NCI-H1694 (cell line): ENCODE results near the gene SMCO3.

Experiments used
- DNase-seq: peaks from one replicate; lab custom pipeline; 2025; lab: John Stamatoyannopoulos, UW

SMCO3 gene

DNA sequence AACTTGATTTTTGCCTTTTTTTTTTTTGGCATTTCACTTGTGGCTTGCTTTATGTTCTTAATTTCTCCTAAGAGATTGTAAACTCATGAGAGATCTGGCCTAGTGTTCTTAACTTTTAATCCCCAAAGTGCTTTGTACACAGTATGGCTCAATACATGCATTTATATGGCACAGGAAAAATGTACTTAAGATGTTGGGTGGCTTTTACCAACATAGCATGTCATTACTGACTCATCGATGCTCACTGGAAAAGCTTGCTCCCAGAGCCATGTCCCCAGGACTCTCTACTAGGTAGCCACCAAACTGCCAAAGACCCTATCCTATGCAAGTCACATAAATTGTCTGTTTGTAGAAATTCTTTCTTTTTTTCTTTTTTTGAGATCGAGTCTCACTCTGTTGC, 13.1 kb upstream of the SMCO3 start:
- no peak for DNase-seq

DNA sequence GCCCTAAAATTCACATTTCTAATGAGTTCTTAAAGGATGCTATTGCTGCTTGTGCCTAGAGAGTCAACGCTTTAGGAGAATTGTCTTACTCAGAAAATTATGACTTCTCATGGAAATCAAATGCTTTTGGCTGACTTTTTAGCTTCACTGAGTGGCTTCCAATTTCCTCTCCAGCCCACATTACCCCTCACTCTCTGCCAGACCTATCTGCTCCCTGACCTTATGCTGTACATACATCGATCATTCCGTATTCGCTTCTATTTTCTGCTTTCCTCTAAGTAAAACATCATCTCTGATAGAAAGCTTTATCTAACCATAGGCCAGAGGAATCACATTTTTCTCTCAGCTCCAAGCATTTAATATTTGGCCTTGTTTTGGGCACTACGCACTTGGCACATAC, 12.5 kb upstream of the SMCO3 start:
- DNase-seq: no peak

DNA sequence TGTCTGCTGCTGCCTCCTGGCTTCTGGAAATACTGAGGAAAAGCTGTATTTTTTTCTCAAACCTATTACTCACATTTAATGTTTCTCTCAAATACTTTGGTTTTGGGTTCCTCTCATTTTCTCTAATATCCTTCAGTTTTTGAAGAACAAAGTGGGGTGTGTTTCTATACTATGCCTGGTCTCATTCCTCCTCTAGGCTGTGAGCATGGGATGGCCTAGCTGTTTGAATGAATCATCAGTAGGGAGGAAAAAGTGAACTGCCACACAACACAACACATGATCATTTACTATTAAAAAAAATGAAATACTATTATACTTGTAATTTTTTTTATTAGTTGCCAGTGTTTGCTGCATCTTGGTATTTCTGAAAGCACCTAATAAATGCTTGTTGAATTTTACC, 11.3 kb upstream of the SMCO3 start:
- no peak for DNase-seq

DNA sequence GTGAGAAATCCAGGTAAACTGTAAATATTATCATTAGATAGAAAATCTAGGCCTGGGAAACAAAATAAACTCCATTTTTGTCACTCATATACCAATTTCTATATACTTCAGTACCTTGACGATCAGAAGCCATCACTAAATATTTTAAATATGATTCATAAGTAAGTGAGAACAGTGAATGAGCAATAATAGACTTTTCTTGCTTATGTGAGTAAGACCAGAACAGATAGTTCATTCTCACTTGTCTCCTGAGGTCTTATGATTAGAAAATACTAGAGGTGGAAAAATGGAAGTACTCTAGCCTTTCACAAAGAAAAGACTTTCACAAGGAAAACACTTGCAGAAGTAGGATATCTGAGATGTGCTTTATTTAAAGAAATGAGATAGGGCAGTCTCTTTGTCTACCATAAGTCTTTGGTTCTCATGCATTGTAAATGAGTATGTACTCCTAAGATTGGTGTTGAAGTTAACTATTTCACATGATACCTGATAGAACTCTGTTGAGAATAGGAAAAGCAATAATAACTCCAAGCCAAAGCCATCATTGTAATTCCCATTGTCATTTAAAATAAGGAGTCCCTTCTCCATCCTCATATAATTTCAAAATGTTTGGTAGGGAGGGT, 10.1 kb upstream of the SMCO3 start:
- no peak for DNase-seq

DNA sequence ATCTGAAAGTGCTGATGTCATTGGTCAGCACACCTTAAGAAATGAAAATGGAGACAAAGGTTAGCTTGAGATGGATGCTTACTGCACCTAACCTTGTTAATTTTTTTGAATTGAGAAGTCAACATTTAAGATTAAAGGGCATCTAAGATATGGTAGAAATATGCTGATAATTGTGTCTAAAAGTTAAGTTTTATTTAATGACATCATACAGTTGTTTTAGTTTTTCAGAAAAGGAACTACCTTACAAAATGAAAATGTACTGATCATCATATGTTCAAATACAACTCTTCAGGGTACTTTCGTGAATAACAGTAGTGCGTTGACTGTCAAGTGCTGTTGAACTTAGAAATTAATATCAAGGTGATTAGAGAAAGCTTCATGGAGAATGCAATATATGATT, 2.5 kb downstream of the SMCO3 start:
- DNase-seq: no peak

DNA sequence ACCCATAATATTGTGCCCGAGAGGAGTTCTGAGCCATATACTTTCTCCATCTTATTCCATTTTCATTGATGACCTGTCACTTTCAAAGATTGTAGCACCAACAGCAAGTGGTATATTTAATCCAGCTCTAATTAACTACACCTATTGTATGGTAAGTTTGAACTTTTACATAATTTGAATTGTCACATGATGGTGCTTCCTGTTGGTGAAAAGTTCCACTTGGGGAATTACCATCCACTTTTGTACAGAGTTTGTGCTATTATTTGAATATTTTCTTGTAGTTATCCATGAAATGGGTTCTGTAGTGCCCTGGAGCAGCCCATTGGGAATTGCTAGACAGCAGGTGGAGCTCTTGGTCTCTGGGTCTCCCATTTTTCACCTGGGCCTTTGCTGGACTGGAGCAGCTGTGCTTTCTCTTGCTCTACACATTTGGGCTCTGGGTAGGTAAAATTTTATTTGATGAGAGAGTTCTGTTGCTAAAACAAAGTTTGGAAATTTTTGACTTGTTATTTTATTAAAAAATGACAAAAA, 3.0 kb downstream of the SMCO3 start:
- DNase-seq: peak; percentile 22

DNA sequence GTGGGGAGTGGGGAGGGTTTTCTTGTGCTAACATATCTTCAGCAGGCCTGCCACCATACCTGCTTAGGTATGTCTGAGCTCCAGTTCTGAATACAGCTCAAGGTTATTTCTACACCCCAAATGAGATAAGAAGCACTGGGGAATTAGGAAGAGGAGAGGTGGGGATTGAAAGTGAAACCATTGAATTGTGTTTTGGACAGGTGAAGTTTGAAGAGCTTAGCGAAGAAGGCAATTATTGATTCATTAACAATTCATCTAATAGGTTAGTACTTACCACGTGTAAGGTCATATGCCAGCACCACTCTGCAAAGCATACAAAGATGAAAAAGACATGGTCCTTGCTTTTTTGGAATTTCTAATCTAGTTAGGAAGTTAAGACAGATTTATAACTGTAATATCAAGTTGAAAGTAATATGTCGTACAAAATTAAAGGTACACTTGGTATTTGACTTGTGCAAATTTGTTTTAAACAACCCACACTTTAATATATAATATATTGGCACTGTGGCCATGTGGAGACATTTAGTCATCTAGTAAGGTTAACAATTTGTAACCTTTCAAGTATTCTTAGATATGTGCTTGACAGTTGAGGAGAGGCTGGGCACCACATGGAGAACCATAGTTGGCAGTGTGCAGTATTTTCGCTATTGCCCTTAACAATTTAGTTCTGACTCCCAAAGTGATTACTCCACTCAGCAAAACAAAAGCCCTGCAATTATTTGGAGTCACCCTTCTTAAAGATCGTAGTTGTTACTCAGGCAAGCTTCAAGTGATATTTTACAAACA, 3.6 kb downstream of the SMCO3 start:
- DNase-seq: no peak

DNA sequence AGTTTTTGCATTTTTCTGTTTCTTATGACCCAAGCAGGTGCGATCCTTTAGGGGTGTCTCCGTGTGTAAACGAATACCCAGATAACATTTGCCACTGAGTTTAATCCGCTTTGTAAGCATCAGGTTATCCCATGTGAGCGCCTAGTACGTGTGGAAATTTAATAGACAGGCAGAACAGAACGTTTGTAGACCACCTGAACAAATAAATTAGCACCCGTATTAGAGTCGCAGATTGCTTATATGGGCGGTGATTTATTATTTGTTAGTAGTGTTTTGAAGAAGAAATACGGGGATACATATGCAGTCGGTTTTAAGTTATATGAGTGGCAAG, 10.2 kb downstream of the SMCO3 start:
- no peak for DNase-seq

DNA sequence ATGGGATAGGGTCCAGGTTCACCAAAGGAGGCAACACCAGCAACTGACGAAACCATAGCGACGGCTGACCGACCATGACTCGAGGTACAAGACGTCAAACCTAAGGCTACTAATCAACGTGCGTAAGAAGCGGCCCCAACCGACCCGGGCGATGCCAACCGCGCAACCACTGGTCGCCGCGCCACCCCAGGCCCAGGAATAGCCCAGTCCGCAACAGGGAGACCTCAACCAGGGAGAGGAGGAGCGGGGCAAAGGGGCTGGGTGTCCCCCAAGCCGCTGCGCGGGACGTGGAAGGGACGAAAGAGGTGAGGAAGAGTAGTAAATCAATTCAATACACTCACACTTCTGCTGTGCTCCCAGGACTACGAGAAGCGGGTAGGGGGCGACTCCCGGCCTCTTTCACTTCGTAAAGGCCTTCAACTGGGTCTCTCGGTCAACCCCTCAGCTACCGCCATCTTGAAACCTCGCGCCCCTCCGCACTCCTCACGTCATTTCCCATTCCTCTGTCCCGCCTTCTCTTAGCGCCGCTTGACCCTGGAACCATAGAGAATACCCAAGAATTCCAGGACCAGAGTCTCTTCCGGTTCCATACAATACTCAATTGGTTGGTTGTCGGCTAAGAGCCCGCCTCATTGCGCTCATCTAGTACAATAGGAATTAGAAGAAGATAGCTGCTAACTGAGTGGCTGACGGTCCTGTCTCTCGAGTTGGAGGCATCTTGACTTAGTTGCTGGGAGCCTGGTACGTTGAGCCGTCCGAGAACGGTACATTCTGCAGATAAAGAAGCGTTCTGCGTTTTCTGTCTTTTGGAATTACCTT, 10.8 kb downstream of the SMCO3 start, which contains the start of the genes C12orf60 and WBP11:
TSS of gene C12orf60 (plus strand) at position 660 of the 819 bp plus-strand sequence. CDS start 19,266 bp downstream, outside the sequence.
TSS of gene WBP11 (minus strand) at position 468 of the 819 bp plus-strand sequence. CDS start 2,095 bp downstream, outside the sequence.
- DNase-seq: peak; percentile 100

DNA sequence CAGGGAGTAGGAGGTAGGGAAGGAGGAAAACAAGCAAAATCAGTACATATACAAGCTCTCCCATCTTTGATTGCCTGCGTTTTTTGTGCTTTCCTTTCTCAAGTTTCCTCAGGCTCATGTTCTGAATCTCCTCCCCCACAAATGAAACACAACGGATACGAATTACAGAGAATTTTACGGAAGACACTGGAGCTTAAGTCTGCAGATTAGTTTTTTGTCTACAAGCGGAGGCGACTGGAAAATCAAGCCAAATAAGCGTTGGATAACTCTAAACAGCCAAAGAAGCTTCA, 11.3 kb downstream of the SMCO3 start:
- DNase-seq: no peak

DNA sequence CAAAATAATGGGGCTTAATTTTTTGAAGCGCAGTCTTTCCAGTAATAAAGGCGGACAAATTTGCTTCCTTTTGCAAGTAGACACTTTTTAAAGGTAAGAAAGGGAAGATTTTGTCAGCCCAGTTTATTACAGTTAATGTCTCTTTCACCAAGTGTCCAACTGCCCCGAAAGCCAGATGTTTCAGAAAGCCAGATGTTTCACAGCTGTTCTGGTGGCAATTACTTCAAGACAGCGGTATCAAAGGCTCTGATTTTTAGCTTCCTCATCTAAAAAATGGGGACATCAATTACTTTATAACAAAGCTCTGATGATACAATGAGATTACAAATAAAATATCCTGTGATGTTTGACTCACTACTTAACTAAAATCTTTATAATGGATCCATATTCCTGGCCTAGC, 11.7 kb downstream of the SMCO3 start:
- DNase-seq: no peak

DNA sequence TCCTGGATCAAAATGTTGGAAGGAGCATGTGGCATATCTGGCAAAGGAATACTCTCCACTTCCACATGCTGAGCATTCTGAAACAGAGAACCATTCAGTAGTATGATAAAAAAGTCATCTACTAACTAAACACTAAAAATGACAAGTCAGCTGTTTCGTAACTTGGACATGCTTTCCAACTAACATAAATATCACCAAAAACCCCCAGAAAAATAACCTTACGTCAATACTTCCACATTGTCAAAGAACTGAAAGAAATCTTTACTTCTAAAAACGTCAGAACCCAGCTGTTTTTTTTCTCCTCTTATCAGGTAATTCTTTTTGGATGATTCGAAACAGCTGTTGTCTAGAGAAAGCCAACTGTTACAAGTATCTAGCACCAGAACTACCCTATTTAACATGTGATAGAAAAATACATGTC, 18.9 kb downstream of the SMCO3 start:
- no peak for DNase-seq

DNA sequence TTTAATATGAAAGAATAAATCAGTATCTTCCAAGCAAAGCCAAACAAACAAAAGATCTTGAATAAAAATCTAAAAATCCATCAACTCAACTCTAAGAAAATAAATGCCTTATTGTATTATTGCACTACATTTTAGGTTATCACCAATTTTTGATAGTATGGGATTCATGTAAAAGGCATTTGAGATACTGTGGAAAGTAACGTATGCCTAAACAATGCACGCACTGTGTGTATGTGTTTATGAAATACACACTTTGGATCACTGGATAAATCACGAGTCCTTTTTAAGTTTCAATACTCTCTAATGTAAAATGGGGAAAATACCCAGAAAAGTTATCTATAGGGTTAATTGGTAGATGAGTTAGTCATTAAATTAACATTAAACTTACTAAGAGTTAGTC, 28.4 kb downstream of the SMCO3 start:
- DNase-seq: no peak

DNA sequence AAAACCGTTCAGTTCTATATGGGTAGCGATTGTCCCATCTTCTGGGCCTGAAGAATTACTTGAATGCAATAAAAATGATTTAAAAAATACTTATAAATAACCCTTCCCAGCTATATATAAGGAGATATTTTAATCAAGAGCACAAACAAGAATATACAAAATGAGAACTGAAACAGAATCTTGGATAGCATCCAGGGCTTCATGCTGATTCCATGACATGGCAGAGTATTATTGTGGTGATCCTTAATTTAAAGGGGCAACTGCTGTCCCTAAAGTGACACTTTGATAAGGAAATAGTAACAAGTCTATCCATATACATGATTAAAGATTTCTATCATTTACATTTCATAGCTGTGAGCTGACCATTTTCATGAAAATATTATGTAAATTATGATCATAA, 29.5 kb downstream of the SMCO3 start:
- no peak for DNase-seq

DNA sequence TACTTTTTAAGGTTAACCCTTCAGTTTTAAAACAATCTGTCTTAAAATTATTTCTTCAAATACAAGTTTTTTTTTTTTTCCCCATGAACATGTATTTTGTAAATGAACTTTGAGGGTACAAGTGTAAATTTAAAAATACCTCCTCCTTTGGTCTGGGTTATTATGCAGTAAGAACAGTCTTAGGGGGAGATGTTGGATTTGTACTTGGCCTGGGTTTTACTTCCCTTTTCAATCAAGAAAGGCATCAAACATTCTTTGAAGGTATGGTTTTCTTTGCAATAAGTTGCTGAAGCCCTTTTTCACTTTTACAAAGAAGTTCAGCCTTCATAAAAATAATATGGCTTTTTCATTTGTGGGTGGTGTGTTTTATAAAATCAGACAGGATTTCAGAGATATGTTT, 31.2 kb downstream of the SMCO3 start:
- DNase-seq: no peak

DNA sequence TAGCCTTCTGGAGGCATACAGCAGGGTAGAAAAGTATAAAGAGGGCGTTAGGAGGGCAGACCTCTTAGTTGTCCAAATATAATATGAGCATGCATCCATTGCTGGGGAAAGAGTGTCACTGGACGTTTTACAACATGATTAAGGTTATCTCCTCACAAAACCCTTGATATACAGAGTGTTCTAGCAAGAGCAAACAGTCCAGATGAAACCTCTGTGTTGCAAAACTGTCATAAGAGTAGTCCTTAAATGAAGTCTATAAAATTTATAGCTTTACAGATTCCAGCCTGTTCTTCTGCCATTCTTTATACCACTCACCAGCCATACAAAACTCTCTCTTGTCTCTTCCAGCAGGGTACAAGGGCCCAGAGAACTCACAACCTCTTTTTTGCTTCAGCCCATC, 32.4 kb downstream of the SMCO3 start:
- DNase-seq: no peak

DNA sequence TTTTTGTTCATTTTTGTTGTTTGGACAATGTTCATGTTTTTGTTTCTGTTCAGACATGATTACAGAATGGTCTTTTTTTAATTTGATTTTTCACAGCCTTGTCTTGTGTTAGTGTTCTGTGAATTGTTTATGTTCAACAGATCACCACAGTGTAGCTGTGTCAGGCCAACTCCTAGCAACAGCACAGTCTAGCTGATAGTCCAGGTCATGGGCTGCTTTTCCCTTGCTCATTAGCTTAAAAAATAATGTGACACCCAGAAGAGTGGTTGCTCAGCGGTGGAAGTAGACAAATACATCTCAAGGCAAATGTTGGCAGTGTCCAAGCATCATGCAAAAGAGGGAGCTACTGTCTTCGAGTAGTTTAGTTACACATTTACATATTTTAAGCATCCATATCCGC, 33.1 kb downstream of the SMCO3 start:
- no peak for DNase-seq

DNA sequence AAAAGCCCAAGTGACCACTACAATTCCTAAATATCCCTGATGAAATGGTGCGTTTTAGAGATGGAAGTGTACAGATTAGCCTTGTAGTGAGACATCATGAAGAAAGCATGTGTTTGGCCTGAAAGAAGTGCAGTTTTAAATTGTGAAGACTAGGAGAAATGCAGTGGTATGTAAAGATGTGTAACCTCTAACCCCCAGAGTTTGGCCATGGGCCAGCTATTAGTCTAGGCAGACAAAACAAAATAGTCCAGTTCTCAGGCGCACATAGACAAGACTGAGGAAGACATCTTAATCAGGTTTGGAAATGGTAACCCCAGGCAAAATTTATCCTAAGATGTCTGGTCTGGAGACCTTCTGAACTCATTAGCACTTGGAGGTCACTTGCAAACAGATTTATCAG, 34.1 kb downstream of the SMCO3 start:
- no peak for DNase-seq

DNA sequence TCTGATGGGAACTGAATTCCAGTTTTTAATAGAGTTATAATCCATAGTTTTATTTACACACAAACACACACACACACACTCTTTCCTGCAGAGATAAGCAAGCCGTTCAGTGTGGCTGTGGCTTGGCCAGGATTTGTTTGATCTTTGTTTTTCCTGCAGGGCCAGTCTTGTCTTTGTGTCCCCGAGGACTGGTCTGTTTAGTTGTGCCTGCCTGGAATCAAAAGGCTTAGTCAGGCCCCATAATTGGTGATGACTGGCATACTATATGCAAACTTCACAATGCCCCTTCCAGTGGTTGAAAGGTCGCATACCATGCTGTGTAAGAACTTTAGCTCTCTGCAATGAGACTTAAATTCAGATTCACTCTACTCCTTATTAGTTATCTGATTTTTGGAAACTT, 36.7 kb downstream of the SMCO3 start:
- DNase-seq: no peak

DNA sequence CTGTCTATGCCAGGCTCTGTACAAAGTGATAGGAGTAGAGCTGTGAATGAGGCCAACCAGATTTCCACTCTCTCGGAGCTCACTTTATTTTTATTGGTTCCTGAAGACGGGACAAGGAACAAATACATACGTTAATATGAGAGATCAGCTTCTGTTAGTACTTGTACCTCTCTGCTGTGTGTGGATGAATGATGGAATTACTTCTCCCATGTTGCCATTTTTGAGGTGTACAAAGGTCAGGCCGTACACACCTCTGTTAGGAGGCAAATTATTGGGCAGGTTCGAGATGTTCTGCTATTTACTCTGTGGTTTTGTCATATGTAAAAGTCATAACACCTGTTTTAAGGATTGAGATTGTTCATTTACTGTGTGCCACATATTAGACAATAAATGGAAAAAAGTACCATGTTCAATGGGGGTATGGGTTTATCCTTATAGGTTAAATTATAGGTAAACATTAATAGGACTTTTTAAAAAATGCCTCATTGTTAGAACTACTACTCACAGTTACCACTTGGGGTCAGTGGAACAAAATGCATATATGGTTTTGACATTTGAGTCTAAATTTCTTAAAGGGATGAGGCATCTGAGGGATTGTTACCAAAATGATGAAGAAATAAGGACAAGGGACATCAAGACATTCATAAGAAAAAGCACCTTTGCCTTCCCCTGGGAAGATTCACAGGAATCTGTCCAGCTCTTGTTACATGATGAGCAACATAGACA, 37.6 kb downstream of the SMCO3 start:
- no peak for DNase-seq

DNA sequence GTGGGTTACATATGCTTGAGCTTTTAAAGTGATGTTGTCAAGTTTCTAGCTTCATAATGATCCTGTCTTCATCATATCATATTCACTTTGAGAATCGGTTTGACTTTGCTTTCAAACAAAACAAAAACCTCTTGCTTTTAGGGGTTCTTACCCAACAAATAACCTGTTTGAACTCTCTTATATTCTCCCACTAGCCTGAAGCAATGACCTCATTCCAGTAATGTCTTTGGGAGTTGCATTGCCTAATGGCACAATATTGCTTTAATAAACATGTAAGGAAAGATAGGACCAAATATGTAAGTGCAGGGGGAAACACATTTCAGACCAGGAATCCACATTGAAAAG, 38.4 kb downstream of the SMCO3 start:
- no peak for DNase-seq

DNA sequence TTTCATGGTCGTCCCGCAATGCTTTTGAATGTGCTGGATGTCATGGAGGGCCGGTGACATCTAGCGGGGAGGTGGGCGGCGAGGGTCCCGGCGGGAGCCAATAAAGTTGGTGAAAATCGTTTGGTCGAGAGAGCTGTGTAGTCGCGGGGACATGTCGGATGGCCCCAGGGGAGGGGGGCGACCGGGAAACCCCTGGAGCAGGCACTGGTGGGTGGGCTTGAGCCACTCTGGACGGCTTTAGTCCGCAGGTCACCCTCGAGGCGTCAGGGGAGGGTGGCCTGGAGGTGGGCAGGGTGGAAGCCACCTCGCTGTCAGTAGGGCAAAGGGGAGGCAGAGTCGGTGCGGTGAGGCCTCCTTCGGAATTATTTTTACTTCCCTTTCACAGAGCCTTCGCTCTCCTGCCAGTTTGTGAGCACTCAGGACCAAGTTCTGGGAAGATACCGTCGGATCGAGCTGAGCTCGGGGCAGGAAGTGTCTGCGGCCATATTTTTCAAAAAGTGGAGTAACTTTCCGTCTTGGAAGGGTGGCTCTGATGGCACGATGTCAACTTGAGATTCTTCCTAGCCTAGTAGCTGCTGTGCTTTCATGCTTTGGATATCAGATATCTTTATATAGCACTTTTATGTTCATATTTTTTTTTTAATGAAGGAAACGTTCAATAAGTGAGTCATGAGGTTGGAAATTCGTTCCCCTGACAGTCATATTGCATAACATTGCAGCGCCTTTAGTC, 38.9 kb downstream of the SMCO3 start:
- DNase-seq: no peak
